HG03139 (cell line): ENCODE results near the gene WBP1L.

Experiments
- ATAC-seq: cut with Tn5 transposase; IDR thresholded peaks from one replicate; pipeline ENCODE4 v1.9.1; 2021; ENCODE audit not compliant: unreplicated experiment

The WBP1L gene

GRCh38 chr10:102778781-102779180 lies 35.0 kb downstream of the WBP1L start:
- no peak for ATAC-seq

- no peak for ATAC-seq
Measured at GRCh38 chr10:102779680-102780526, 36.2 kb downstream of the WBP1L start.

DNA sequence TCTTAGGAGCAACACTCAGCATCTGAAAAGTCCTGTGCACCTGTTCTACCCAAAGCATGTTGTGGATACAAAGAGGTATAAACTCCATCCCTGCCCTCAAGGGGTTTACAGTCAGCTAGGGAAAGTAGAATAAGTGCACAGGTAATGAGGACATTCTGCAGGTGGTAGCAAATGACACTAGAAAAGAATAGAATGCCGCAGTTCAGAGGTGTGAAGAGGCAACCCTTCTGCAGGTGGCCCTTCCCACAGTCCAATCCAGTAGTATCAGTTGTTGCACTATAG lies 36.7 kb downstream of the WBP1L start:
- ATAC-seq = no peak

- no peak for ATAC-seq
Measured at GRCh38 chr10:102781090-102781920, 37.6 kb downstream of the WBP1L start.

- no peak for ATAC-seq
Measured at GRCh38 chr10:102781921-102782557, 38.3 kb downstream of the WBP1L start.

DNA sequence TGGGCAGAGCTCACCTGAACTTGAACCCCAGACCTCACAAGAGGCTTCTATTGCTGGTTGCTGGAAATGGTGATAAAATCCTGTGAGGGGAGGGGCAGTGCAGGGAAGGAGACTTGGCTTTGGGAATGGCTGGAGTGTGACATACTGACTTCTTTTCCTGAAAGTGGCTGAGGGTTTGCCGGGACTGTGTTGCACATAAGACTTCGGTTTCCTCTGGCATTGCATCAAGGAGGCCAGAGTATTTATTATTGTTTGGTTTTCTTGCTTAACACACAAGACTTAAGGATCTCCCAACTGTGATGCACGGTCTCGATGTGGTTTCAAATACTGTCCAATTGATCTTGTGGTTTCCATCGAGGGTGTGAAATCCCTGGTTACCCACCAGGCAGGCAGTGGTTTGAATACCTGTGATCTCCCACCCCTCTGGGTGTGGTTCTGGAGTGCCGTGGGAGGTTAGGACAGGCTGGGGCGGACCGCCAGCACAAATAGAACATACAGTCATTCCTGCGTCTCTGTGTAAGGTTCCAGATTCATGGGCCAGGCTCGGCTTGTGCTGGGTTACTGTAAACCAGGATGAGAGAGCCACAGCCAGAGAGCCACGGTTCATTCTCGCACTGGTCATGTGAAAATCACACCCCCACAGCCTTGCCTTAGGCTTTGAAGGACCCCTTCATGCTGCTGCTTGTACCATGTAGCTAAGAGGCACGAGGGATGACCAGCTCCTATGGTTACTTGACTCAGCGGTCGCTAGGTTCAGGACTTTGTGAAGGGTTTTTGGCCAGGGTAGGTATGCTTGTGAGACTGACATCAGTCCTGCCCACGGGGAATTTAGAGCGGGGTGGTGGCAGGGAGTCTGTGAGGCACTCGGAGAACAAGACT lies 39.2 kb downstream of the WBP1L start:
- no peak for ATAC-seq

- ATAC-seq = no peak
Measured at GRCh38 chr10:102783568-102783967, 39.8 kb downstream of the WBP1L start.

DNA sequence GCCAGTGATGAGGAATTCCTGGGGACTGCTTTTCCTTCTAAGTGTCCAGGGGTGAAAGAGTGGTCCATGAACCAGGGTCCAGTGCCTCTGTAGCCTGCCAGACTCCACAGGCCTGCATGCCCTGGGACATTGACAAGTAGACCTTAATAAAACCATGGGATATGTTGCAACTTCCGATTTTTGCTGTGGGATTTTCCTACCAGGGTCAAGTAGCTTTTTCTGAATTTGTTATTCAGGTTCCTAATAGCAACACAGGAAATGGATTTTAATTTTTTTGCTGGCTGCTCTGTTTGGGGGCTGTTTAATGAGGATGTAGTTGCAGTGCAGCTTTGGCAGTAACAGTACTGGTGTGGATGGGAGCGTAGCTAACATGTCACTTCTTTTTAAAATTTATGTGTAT lies 42.1 kb downstream of the WBP1L start:
- ATAC-seq = no peak

DNA sequence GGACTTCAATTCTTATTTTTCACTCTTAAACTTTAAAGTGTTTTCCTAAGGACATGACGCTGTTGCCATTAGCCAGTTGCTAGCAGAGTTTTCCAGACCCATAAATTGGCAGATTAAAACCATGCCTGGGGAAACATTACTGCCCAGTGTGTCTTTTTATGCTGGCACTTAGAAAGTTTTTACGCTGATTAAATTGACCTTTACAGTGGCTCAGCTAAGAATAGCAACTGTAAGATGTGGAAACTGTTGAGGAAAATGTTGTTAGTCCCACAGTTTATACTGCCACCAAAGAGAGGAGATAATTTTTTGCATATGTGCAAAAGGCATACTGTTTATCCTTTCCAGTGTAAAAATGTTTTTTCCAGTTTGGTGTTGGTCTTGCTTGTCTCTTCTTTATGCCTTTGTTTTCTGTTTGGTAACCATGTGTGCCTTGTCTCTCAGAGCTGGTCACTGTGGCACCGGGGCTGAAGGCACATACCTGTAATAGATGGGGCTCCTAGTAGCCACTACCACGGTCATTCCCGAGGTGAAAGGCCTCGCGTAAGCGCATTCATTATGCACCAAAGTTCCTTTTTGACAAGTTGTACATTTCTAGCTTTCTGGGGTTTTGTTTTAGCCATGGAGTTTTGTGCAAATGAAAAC lies 48.1 kb downstream of the WBP1L start:
- no peak for ATAC-seq

GRCh38 chr10:102795453-102796406 lies 52.0 kb downstream of the WBP1L start:
- peak; percentile 13 for ATAC-seq

DNA sequence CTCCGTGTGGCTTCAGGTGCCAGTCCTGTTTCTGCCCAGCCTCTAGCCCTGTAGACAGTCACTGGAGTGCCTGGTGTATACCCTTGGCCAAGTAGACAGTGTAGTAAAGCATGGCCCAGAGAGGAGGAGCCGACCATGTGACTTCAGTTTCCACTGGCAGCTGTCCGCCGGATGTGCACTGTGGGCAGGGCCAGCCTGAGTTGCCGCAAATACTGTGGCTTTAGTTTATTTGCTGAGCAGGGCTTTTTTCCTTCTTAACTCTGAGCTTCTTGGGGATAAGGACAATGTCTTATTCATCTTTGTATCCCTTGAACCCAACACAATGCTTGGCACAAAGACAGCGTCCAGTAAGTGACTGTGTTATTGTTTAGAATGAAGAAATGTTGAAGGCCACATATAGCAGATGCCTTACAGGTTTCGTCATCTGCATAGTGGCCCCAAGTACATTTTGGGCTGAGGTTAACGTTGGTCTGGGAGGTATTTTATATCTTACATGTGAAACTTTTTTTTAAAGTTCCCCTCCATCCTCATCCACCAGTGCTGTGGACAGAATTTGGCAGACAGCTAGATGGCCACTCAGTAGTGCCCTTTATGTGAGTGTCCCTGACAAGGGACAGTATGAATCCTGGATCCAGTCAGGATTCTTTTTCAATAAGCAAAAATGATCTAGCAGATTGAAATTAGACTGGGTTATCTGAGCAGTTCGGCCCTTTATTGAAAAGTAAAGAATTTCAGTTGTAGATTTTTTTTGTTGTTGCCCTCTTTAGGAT lies 52.8 kb downstream of the WBP1L start:
- peak; percentile 95 for ATAC-seq

DNA sequence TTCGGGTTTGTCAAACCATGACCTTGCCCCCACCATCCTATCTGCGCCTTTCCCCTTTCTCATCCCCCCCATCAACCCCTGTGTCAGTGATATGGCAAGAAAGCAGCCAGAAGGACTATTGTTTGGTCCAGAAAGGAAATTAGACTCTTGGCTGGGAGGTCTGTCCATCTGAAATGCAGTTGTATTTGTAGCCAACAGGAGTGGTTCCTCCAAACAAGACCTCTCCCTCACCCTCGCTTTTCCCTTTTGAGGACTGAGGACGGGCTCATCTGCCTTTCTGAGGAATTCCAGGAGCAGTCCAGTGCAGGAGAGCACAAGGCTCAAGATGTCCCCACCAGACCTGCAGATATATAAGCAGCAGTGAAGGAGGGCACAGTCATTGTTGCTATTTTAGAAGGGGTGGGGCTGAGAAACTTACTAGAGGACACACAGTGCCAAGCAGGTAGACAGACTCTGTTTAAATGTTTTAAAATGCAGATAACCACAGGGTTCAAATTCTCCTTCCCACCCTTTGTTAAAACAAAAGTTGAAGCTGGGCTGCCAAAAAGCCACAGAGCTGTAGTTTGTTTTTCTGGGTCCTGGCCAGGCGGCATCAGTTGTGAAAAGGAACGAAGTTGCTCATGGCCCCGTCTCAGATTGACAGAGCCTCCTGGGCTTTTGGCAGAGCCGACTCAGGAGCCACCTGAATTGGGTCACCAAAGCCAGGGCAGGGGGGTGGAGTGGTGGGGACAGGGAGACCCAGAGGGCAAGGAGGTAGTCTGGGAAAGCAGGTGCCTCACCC lies 56.1 kb downstream of the WBP1L start:
- ATAC-seq = no peak

DNA sequence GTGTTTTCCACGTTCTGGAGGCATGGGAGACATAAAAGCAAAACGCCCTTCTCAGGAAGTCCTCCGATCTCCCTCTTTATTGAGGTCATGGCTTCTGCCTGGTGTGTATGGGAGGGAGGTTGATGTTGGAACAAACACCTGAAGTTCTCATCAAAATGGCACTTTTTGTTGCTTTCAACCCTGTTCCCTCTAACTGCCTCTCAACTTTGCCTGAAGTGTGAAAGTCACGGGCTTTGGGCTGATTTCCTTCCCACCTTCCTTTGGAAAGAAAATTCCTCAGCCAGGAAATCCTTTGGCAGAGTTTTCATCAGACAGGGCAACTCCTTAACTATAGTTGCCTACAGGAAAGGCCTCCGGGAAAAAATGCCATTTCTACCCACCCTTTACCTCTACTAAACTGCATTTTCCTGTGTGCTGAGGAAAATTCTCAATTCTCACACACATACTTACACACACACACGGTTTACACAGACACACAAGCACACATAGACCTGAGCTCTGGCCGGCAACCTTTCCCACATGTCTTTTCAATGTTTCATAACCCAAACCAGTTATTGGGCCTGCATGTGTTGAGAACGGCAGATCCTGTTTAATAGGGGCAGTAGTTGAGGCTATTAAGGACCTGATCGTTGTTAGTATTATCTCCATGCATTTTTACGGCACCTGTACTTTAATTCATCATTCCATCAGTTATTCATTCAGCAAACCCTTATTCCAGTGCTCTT lies 57.0 kb downstream of the WBP1L start:
- ATAC-seq = no peak

GRCh38 chr10:102801496-102801895 lies 57.7 kb downstream of the WBP1L start:
- no peak for ATAC-seq

DNA sequence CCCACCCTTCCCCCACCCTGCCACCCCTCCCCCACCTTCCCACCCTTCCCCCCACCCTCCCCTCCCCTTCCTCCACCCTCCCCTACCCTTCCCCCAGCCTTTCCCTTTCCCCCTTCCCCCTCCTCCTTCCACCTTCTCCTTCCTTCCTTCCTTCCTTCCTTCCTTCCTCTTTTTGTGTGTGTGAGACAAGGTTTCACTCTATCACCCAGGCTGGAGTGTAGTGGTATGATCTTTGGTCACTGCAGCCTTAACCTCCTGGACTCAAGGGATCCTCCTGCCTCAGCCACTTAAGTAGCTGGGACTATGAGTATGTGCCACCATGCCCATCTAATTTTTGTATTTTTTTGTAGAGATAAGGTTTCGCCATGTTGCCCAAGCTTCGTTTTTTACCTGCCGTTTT lies 58.2 kb downstream of the WBP1L start:
- ATAC-seq = no peak

- no peak for ATAC-seq
Measured at GRCh38 chr10:102802920-102803534, 59.3 kb downstream of the WBP1L start.
